Fibroblast of mammary gland (primary cell): ENCODE data around the gene POLE3.

ENCODE experiments used
- DNase-seq: peaks from one replicate; pipeline ENCODE4 v3.0.0-alpha.2; 2010; ENCODE audit warnings: low read depth
- H3K4me3 ChIP-seq: 2 replicates; pipeline ENCODE4 v1.5.1; 2011; ENCODE audit warnings: low read depth, mild to moderate bottlenecking, low read length, moderate library complexity; ENCODE audit not compliant: control insufficient read depth
- CTCF ChIP-seq: conservative IDR thresholded peaks from 2 replicates; pipeline ENCODE4 v1.5.1; 2011; ENCODE audit warnings: low read depth, low read length, inconsistent platforms; ENCODE audit not compliant: control insufficient read depth, insufficient read depth

Gene POLE3

GRCh38 chr9:113376634-113377567, 33.6 kb downstream of the POLE3 start, which contains the start of gene HDHD3:
Gene HDHD3 (minus strand): TSS chr9:113376986. CDS start chr9:113374354, 2,632 bp downstream.
- DNase-seq: peak; percentile 48
- peak within 1 kb of the TSS; percentile 73 for H3K4me3 ChIP-seq
- TF ChIP-seq CTCF: no peak

GRCh38 chr9:113375057-113376023, 35.1 kb downstream of the POLE3 start:
- no peak for DNase-seq
- no peak for TF ChIP-seq CTCF
- H3K4me3 ChIP-seq: no peak overlapping the region

GRCh38 chr9:113373676-113374392, 36.6 kb downstream of the POLE3 start:
- TF ChIP-seq CTCF: no peak
- DNase-seq: no peak
- H3K4me3 ChIP-seq: no peak overlapping the region

- H3K4me3 ChIP-seq: no peak overlapping the region
- no peak for DNase-seq
- no peak for TF ChIP-seq CTCF
These were observed 37.2 kb downstream of the POLE3 start for GRCh38 chr9:113373256-113373655.

- no peak for TF ChIP-seq CTCF
- no peak for DNase-seq
- H3K4me3 ChIP-seq: no peak overlapping the region
These were observed 38.4 kb downstream of the POLE3 start for GRCh38 chr9:113372059-113372458.

- TF ChIP-seq CTCF: no peak
- no peak overlapping the region for H3K4me3 ChIP-seq
- DNase-seq: no peak
These were observed 39.6 kb downstream of the POLE3 start for GRCh38 chr9:113370806-113371325.
